HepG2 (cell line): ENCODE results near the gene NEIL1. TPM values are rescaled to one million over a fixed set of nuclear protein-coding genes. Genes with fewer than 3 reads are reported as not detected.

Experiments used
- AHR ChIP-seq: IDR thresholded peaks from 2 replicates; pipeline ENCODE4 v1.6.1; 2018; ENCODE audit warnings: missing genetic modification reagents, missing compliant biosample characterization
- ARNT ChIP-seq: fragments of 450-650 bp; IDR thresholded peaks from 2 replicates; pipeline ENCODE4 v1.6.1; 2017
- ELF3 ChIP-seq: IDR thresholded peaks from 2 replicates; pipeline ENCODE4 v1.6.1; 2016; ENCODE audit warnings: missing genetic modification reagents, missing compliant biosample characterization
- ELF4 ChIP-seq: sonication (generic); formaldehyde crosslinking; IDR thresholded peaks from 2 replicates; pipeline ENCODE4 v1.5.0; 2020; ENCODE audit warnings: missing genetic modification reagents, mild to moderate bottlenecking, moderate library complexity, borderline replicate concordance
- GLI4 ChIP-seq: sonication (generic); formaldehyde crosslinking; IDR thresholded peaks from 2 replicates; pipeline ENCODE4 v1.5.1; 2020; ENCODE audit warnings: missing genetic modification reagents, mild to moderate bottlenecking, moderate library complexity, borderline replicate concordance
- ISX ChIP-seq: sonication (generic); formaldehyde crosslinking; conservative IDR thresholded peaks from 2 replicates; pipeline ENCODE4 v1.5.0; 2020; ENCODE audit warnings: missing genetic modification reagents
- MAX ChIP-seq: IDR thresholded peaks from 2 replicates; pipeline ENCODE4 v1.6.1; 2012; ENCODE audit warnings: inconsistent platforms
- MBD4 ChIP-seq: IDR thresholded peaks from 2 replicates; pipeline ENCODE4 v1.6.1; 2012; ENCODE audit warnings: low read length, inconsistent platforms, borderline replicate concordance
- NCOA1 ChIP-seq: sonication (generic); formaldehyde crosslinking; IDR thresholded peaks from 2 replicates; pipeline ENCODE4 v1.9.0; 2021; ENCODE audit warnings: missing genetic modification reagents
- NFIB ChIP-seq: sonication (generic); formaldehyde crosslinking; IDR thresholded peaks from 2 replicates; pipeline ENCODE4 v1.9.0; 2021; ENCODE audit warnings: missing genetic modification reagents, mild to moderate bottlenecking, borderline replicate concordance
- SMARCC2 ChIP-seq: fragments of 450-650 bp; IDR thresholded peaks from 2 replicates; pipeline ENCODE4 v1.6.1; 2017; ENCODE audit warnings: antibody characterized with exemption, mild to moderate bottlenecking
- TBX3 ChIP-seq: fragments of 450-650 bp; IDR thresholded peaks from 2 replicates; pipeline ENCODE4 v1.6.1; 2017; ENCODE audit warnings: antibody characterized with exemption, mild to moderate bottlenecking, inconsistent platforms, borderline replicate concordance
- ZFP1 ChIP-seq: IDR thresholded peaks from 2 replicates; pipeline ENCODE4 v1.6.1; 2016
- ZIK1 ChIP-seq: sonication (generic); formaldehyde crosslinking; IDR thresholded peaks from 2 replicates; pipeline ENCODE4 v1.5.0; 2020; ENCODE audit warnings: mild to moderate bottlenecking, low read depth, missing genetic modification reagents, borderline replicate concordance
- ZNF180 ChIP-seq: sonication (generic); formaldehyde crosslinking; IDR thresholded peaks from 2 replicates; pipeline ENCODE4 v1.4.0; 2020; ENCODE audit warnings: low read depth, missing genetic modification reagents, borderline replicate concordance
- ZNF33A ChIP-seq: sonication (generic); formaldehyde crosslinking; IDR thresholded peaks from 2 replicates; pipeline ENCODE4 v1.5.1; 2020; ENCODE audit warnings: missing genetic modification reagents, mild to moderate bottlenecking, moderate library complexity, borderline replicate concordance
- ZNF432 ChIP-seq: sonication (generic); formaldehyde crosslinking; IDR thresholded peaks from 2 replicates; pipeline ENCODE4 v1.5.0; 2020; ENCODE audit warnings: missing genetic modification reagents, mild to moderate bottlenecking, borderline replicate concordance
- ZNF652 ChIP-seq: IDR thresholded peaks from 2 replicates; pipeline ENCODE4 v1.6.1; 2016; ENCODE audit warnings: low read depth, borderline replicate concordance
- ZNF670 ChIP-seq: sonication (generic); formaldehyde crosslinking; IDR thresholded peaks from 2 replicates; pipeline ENCODE4 v1.8.0; 2022; ENCODE audit warnings: mild to moderate bottlenecking, missing genetic modification reagents, borderline replicate concordance
- ZNF703 ChIP-seq: sonication (generic); formaldehyde crosslinking; IDR thresholded peaks from 2 replicates; pipeline ENCODE4 v1.5.1; 2020; ENCODE audit warnings: missing genetic modification reagents, mild to moderate bottlenecking, moderate library complexity, borderline replicate concordance
- ZNF784 ChIP-seq: sonication (generic); formaldehyde crosslinking; IDR thresholded peaks from 2 replicates; pipeline ENCODE4 v1.5.1; 2020; ENCODE audit warnings: missing genetic modification reagents, mild to moderate bottlenecking, borderline replicate concordance
- polyA plus RNA-seq, 8 experiments: library from polyadenylated mRNA; depleted of rRNA in 3 of 8; stranded (reverse) in 7 of 8; unstranded in 1 of 8; fragments of >200 nt; fragmentation: Illumina TruSeq in 4 of 8; extraction: Trizol in 4 of 8; gene quantifications; 2 replicates each; pipeline versions ENCODE4 v1.2.1 to v1.2.3, GENCODE V29; 2011 to 2016; ENCODE audit warnings: low read depth in 4 of 8, missing spikeins in 1 of 8, mixed read lengths in 1 of 8; ENCODE audit not compliant: insufficient read depth in 1 of 8
- total RNA-seq, 5 experiments: library from RNA; depleted of rRNA; stranded (reverse); fragments of >200 nt; fragmentation: Illumina TruSeq; extraction: Trizol; gene quantifications; 2 replicates each; pipeline ENCODE4 v1.2.3, GENCODE V29; 2016; ENCODE audit warnings: low read depth in 1 of 5
- TF ChIP-seq, protein P1 (sequence below): IDR thresholded peaks from 2 replicates; pipeline ENCODE4 v1.6.1; 2016; ENCODE audit warnings: missing genetic modification reagents, missing compliant biosample characterization
- TF ChIP-seq, protein P2 (sequence below): sonication (generic); formaldehyde crosslinking; IDR thresholded peaks from 2 replicates; pipeline ENCODE4 v1.4.0; 2020; ENCODE audit warnings: low read depth, mild to moderate bottlenecking, missing genetic modification reagents
- TF ChIP-seq, protein P3 (sequence below): sonication (generic); formaldehyde crosslinking; IDR thresholded peaks from 2 replicates; pipeline ENCODE4 v1.5.0; 2020; ENCODE audit warnings: mild to moderate bottlenecking, missing genetic modification reagents

NEIL1 gene
- total and polyA plus RNA-seq, 2 of the 13 experiments (the other 11 are each of a cell fraction or from before 2014, with no cell fraction given): 10.4 to 15.5 TPM

DNA sequence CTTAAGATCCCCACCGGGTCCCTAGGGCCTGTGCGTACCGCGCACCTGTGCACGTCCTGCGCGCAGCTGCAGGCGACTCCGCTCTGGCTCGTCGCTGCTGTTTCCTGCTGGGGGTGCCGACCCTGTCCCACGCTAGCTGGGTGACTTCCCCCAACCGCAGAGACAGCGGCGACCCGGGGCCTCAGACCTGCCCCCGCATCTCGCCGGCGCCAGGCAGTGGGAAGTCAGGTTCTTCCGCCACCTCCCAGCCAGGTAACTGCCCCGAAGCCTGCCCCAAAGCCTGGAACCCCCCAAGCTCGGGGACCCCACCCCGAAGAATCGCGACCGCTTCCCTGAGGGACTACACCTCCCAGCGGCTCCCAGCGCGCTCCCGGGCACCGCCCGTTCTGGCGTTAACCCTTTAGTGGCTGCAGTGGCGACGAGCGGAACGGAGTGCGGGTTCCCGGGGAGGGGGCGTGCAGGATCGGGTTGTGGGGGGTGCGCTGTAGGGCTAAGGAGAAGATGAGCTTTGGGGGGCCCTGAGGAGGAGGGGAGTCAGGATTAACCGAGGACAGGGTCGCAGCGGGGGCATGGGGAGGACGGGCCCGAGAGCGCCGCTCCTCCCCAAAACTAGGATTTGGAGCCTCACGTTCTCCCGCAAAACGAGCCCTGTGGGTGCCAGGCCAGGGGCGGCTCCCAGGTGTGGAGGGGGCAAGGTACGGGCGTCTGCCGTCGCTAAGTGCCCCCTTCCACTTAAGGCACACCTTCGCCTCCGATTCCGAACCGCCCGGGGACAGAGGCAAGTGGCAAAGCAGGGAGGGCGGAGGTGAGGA is 589 bp downstream of the NEIL1 start (continued):
- TF ChIP-seq SMARCC2 (no peak), ZFP1 (CRISPR knock-in tag) (no peak), NCOA1 (no peak), ELF3 (no peak), ZNF670 (CRISPR knock-in tag) (no peak), AHR (CRISPR knock-in tag) (no peak), ELF4 (no peak), ZNF784 (CRISPR knock-in tag) (peak; percentile 71), ZNF33A (CRISPR knock-in tag) (no peak), ARNT (no peak), ZNF180 (CRISPR knock-in tag) (no peak), ZNF703 (0 out of 2 replicates have a peak, but pooled peaks have one; percentile 62), NFIB (no peak), MAX (peak; percentile 70), MBD4 (no peak), ISX (CRISPR knock-in tag) (no peak; the same call in 1 of the 2 replicates), ZIK1 (CRISPR knock-in tag) (peak; percentile 81; the same call in 1 of the 2 replicates), TBX3 (no peak), GLI4 (CRISPR knock-in tag) (no peak; the same call in 1 of the 2 replicates), ZNF652 (CRISPR knock-in tag) (peak; percentile 99), ZNF432 (no peak)
- TF ChIP-seq, protein P1, sequence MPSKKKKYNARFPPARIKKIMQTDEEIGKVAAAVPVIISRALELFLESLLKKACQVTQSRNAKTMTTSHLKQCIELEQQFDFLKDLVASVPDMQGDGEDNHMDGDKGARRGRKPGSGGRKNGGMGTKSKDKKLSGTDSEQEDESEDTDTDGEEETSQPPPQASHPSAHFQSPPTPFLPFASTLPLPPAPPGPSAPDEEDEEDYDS (CRISPR knock-in tag): no peak
- TF ChIP-seq, protein P2, sequence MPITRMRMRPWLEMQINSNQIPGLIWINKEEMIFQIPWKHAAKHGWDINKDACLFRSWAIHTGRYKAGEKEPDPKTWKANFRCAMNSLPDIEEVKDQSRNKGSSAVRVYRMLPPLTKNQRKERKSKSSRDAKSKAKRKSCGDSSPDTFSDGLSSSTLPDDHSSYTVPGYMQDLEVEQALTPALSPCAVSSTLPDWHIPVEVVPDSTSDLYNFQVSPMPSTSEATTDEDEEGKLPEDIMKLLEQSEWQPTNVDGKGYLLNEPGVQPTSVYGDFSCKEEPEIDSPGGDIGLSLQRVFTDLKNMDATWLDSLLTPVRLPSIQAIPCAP (CRISPR knock-in tag): no peak
- TF ChIP-seq, protein P3, sequence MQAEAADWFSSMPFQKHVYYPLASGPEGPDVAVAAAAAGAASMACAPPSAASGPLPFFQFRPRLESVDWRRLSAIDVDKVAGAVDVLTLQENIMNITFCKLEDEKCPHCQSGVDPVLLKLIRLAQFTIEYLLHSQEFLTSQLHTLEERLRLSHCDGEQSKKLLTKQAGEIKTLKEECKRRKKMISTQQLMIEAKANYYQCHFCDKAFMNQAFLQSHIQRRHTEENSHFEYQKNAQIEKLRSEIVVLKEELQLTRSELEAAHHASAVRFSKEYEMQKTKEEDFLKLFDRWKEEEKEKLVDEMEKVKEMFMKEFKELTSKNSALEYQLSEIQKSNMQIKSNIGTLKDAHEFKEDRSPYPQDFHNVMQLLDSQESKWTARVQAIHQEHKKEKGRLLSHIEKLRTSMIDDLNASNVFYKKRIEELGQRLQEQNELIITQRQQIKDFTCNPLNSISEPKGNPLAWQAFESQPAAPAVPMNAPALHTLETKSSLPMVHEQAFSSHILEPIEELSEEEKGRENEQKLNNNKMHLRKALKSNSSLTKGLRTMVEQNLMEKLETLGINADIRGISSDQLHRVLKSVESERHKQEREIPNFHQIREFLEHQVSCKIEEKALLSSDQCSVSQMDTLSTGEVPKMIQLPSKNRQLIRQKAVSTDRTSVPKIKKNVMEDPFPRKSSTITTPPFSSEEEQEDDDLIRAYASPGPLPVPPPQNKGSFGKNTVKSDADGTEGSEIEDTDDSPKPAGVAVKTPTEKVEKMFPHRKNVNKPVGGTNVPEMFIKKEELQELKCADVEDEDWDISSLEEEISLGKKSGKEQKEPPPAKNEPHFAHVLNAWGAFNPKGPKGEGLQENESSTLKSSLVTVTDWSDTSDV: no peak
